ENCODE data around the gene EFCAB12. TPM values are rescaled to one million over a fixed set of nuclear protein-coding genes. Genes with fewer than 3 reads are reported as not detected.

Gene EFCAB12
- total RNA-seq, 2 experiments from 2014 or later = 1.1 to 2.5 TPM

GRCh38 chr3:129449279-129450115, 21.1 kb upstream of the EFCAB12 start:
- Histone ChIP-seq H3K9me3 (ENCODE audit: low read length) (no peaks in the 10 kb centered on the region), H3K36me3 (ENCODE audit: insufficient read depth, low read length) (peaks cover 25% of the 10 kb centered on the region), H2AFZ (ENCODE audit: low read length) (no peak overlapping the region), H4K20me1 (ENCODE audit: insufficient read depth, low read length) (no peaks in the 10 kb centered on the region), H3K79me2 (ENCODE audit: insufficient read depth, low read depth, low read length) (no peaks in the 10 kb centered on the region), H3K4me2 (ENCODE audit: low read length) (no peak overlapping the region), H3K4me3 (ENCODE audit: low read depth, low read length, poor library complexity, severe bottlenecking) (no peak overlapping the region), H3K9me2 (ENCODE audit: insufficient read depth, low read length) (no peaks in the 10 kb centered on the region), H3K27ac (ENCODE audit: low read depth, low read length, poor library complexity, severe bottlenecking) (no peak overlapping the region), H3K4me1 (ENCODE audit: insufficient read depth, low read length, poor library complexity, severe bottlenecking) (no peaks in the 10 kb centered on the region)
- no peak for DNase-seq (ENCODE audit: low spot score)
- no TSS peak for BruUV-seq (replicated peaks)
- ChIA-PET CTCF (ENCODE audit: unreplicated experiment) (no interaction called here), POLR2A (interaction anchor here (0.8 to 3.7 kb wide), 3 partner anchors 9 to 76 kb away, joined by 3 to 19 read pairs (median 5); partner anchors contain the start of genes IFT122 and MBD4)
- no peak for TF ChIP-seq CTCF (conservative IDR thresholded peaks at IDR 0.05; ENCODE audit: low read length)
- no peak for TF ChIP-seq EZH2phosphoT487 (IDR thresholded peaks at IDR 0.05; ENCODE audit: borderline replicate concordance, low read depth, low read length)
- intact Hi-C loops (cut with micrococcal nuclease; ENCODE audit: unreplicated experiment) = loop anchor here (10.0 kb wide), 1 partner anchor 445 kb away; the partner anchor contains the start of gene TMCC1

- ChIA-PET POLR2A (interaction anchor here (1.2 to 3.7 kb wide), 2 partner anchors 8 to 78 kb away, joined by 3 to 19 read pairs; partner anchors contain the start of genes IFT122 and MBD4), CTCF (ENCODE audit: unreplicated experiment) (no interaction called here)
- TF ChIP-seq EZH2phosphoT487 (IDR thresholded peaks at IDR 0.05; ENCODE audit: borderline replicate concordance, low read depth, low read length) (no peak), CTCF (conservative IDR thresholded peaks at IDR 0.05; ENCODE audit: low read length) (no peak)
- no peaks in the 10 kb centered on the region for H3K4me1 ChIP-seq (ENCODE audit: insufficient read depth, low read length, poor library complexity, severe bottlenecking)
- peaks cover 16% of the 10 kb centered on the region for H3K36me3 ChIP-seq (ENCODE audit: insufficient read depth, low read length)
- H3K27ac ChIP-seq (ENCODE audit: low read depth, low read length, poor library complexity, severe bottlenecking) = no peak overlapping the region
- H3K4me3 ChIP-seq (ENCODE audit: low read depth, low read length, poor library complexity, severe bottlenecking) = no peak overlapping the region
- no peak overlapping the region for H3K4me2 ChIP-seq (ENCODE audit: low read length)
- BruUV-seq (replicated peaks) = no TSS peak
- no peak overlapping the region for H2AFZ ChIP-seq (ENCODE audit: low read length)
- DNase-seq (ENCODE audit: low spot score) = no peak
- no peaks in the 10 kb centered on the region for H3K9me2 ChIP-seq (ENCODE audit: insufficient read depth, low read length)
- no peaks in the 10 kb centered on the region for H4K20me1 ChIP-seq (ENCODE audit: insufficient read depth, low read length)
- no peaks in the 10 kb centered on the region for H3K79me2 ChIP-seq (ENCODE audit: insufficient read depth, low read depth, low read length)
- intact Hi-C loops (cut with micrococcal nuclease; ENCODE audit: unreplicated experiment) = loop anchor here (10.0 kb wide), 1 partner anchor 446 kb away; the partner anchor contains the start of gene TMCC1
- H3K9me3 ChIP-seq (ENCODE audit: low read length) = no peaks in the 10 kb centered on the region
These were observed 19.9 kb upstream of the EFCAB12 start for GRCh38 chr3:129448186-129448895.
